ENCODE data around the gene ZNF385C. TPM values are rescaled to one million over a fixed set of nuclear protein-coding genes. Genes with fewer than 3 reads are reported as not detected.

Gene ZNF385C
- total and polyA plus RNA-seq, 2 donors (not counting 1 experiment from before 2014, with no cell fraction given), result under 0.01 to 0.03 TPM

GRCh38 chr17:42005166-42005565, 93.1 kb downstream of the ZNF385C start:
- Histone ChIP-seq H3K4me3 (replicated peaks in 1 of 4; ENCODE audit: control extremely low read depth in 1 of 4, insufficient read depth in 1 of 4, low read depth in 3 of 4, low read length in 4 of 4) (no peak overlapping the region), H3K36me3 (ENCODE audit: control insufficient read depth, insufficient read depth, low read length) (peaks cover 4% of the 10 kb centered on the region), H3K4me1 (ENCODE audit: control insufficient read depth, extremely low read depth, insufficient read depth, low read length) (peaks cover 12% of the 10 kb centered on the region), H3K27ac (ENCODE audit: insufficient read depth, low read length) (no peak overlapping the region), H2AFZ (ENCODE audit: low read length) (no peak overlapping the region), H4K20me1 (ENCODE audit: control insufficient read depth, extremely low read depth, insufficient read depth, low read length) (no peaks in the 10 kb centered on the region), H3K9ac (ENCODE audit: insufficient read depth, low read length) (no peak overlapping the region), H3K27me3 (ENCODE audit: control insufficient read depth, insufficient read depth, low read length) (no peaks in the 10 kb centered on the region), H3K9me3 (ENCODE audit: control insufficient read depth, insufficient read depth, low read depth, low read length) (no peaks in the 10 kb centered on the region), H3K79me2 (ENCODE audit: control insufficient read depth, insufficient read depth, low read length) (peaks cover 88% of the 10 kb centered on the region), H3K4me2 (ENCODE audit: extremely low read depth, insufficient read depth, low read length) (no peak overlapping the region)
- TF ChIP-seq EZH2 (IDR thresholded peaks at IDR 0.05; ENCODE audit: low read length, missing control alignments) (no peak), CTCF (conservative IDR thresholded peaks at IDR 0.05 in 1 of 2, IDR thresholded peaks at IDR 0.05 in 1 of 2; ENCODE audit: low read depth in 1 of 2, low read length in 2 of 2) (no peak)
- DNase-seq (ENCODE audit: low read depth in 2 of 2), result no peak

- peaks cover 69% of the 10 kb centered on the region for H3K79me2 ChIP-seq (ENCODE audit: control insufficient read depth, insufficient read depth, low read length)
- H3K4me3 ChIP-seq (replicated peaks in 1 of 4; ENCODE audit: control extremely low read depth in 1 of 4, insufficient read depth in 1 of 4, low read depth in 3 of 4, low read length in 4 of 4), result no peak overlapping the region
- H3K27ac ChIP-seq (ENCODE audit: insufficient read depth, low read length), result no peak overlapping the region
- no peak overlapping the region for H2AFZ ChIP-seq (ENCODE audit: low read length)
- no peak for TF ChIP-seq CTCF (conservative IDR thresholded peaks at IDR 0.05 in 1 of 2, IDR thresholded peaks at IDR 0.05 in 1 of 2; ENCODE audit: low read depth in 1 of 2, low read length in 2 of 2)
- no peak for TF ChIP-seq EZH2 (IDR thresholded peaks at IDR 0.05; ENCODE audit: low read length, missing control alignments)
- H3K4me1 ChIP-seq (ENCODE audit: control insufficient read depth, extremely low read depth, insufficient read depth, low read length), result peaks cover 12% of the 10 kb centered on the region
- no peaks in the 10 kb centered on the region for H3K27me3 ChIP-seq (ENCODE audit: control insufficient read depth, insufficient read depth, low read length)
- peak in 1 of 2 donors; percentile 78 for DNase-seq (ENCODE audit: low read depth in 2 of 2)
- no peaks in the 10 kb centered on the region for H4K20me1 ChIP-seq (ENCODE audit: control insufficient read depth, extremely low read depth, insufficient read depth, low read length)
- peaks cover 5% of the 10 kb centered on the region for H3K36me3 ChIP-seq (ENCODE audit: control insufficient read depth, insufficient read depth, low read length)
- H3K9me3 ChIP-seq (ENCODE audit: control insufficient read depth, insufficient read depth, low read depth, low read length), result no peaks in the 10 kb centered on the region
- no peak overlapping the region for H3K9ac ChIP-seq (ENCODE audit: insufficient read depth, low read length)
- peak overlapping the region; percentile 30 for H3K4me2 ChIP-seq (ENCODE audit: extremely low read depth, insufficient read depth, low read length)
Measured at GRCh38 chr17:42002792-42003301, 95.4 kb downstream of the ZNF385C start.

- TF ChIP-seq EZH2 (IDR thresholded peaks at IDR 0.05; ENCODE audit: low read length, missing control alignments) (no peak), CTCF (conservative IDR thresholded peaks at IDR 0.05 in 1 of 2, IDR thresholded peaks at IDR 0.05 in 1 of 2; ENCODE audit: low read depth in 1 of 2, low read length in 2 of 2) (no peak)
- no peak overlapping the region for H3K27ac ChIP-seq (ENCODE audit: insufficient read depth, low read length)
- peaks cover 10% of the 10 kb centered on the region for H3K36me3 ChIP-seq (ENCODE audit: control insufficient read depth, insufficient read depth, low read length)
- peaks cover 12% of the 10 kb centered on the region for H3K4me1 ChIP-seq (ENCODE audit: control insufficient read depth, extremely low read depth, insufficient read depth, low read length)
- H4K20me1 ChIP-seq (ENCODE audit: control insufficient read depth, extremely low read depth, insufficient read depth, low read length), result no peaks in the 10 kb centered on the region
- no peak overlapping the region for H3K4me3 ChIP-seq (replicated peaks in 1 of 4; ENCODE audit: control extremely low read depth in 1 of 4, insufficient read depth in 1 of 4, low read depth in 3 of 4, low read length in 4 of 4)
- H3K4me2 ChIP-seq (ENCODE audit: extremely low read depth, insufficient read depth, low read length), result no peak overlapping the region
- no peaks in the 10 kb centered on the region for H3K27me3 ChIP-seq (ENCODE audit: control insufficient read depth, insufficient read depth, low read length)
- no peak overlapping the region for H2AFZ ChIP-seq (ENCODE audit: low read length)
- peaks cover 64% of the 10 kb centered on the region for H3K79me2 ChIP-seq (ENCODE audit: control insufficient read depth, insufficient read depth, low read length)
- no peaks in the 10 kb centered on the region for H3K9me3 ChIP-seq (ENCODE audit: control insufficient read depth, insufficient read depth, low read depth, low read length)
- no peak for DNase-seq (ENCODE audit: low read depth in 2 of 2)
- H3K9ac ChIP-seq (ENCODE audit: insufficient read depth, low read length), result no peak overlapping the region
Measured at GRCh38 chr17:42002175-42002791, 96.0 kb downstream of the ZNF385C start.
